HG03469 (cell line): ENCODE results near the gene ZNF358.

Experiments
- ATAC-seq: cut with Tn5 transposase; IDR thresholded peaks from one replicate; pipeline ENCODE4 v1.9.1; 2021; ENCODE audit warnings: mild to moderate bottlenecking, moderate library complexity, moderate number of reproducible peaks; ENCODE audit not compliant: unreplicated experiment

The ZNF358 gene

GRCh38 chr19:7515645-7516151, at the start of gene ZNF358:
Gene ZNF358, plus strand, starts transcription at chr19:7516103. Its CDS starts 3,140 bp downstream, at chr19:7519243.
- no peak for ATAC-seq

GRCh38 chr19:7467009-7467989, 48.6 kb upstream of the ZNF358 start:
- no peak for ATAC-seq

- no peak for ATAC-seq
Measured at GRCh38 chr19:7468840-7469239, 47.1 kb upstream of the ZNF358 start.

GRCh38 chr19:7469669-7470285, 46.1 kb upstream of the ZNF358 start:
- no peak for ATAC-seq

GRCh38 chr19:7470540-7471305, 45.2 kb upstream of the ZNF358 start:
- no peak for ATAC-seq

- no peak for ATAC-seq
Measured at GRCh38 chr19:7471696-7472615, 43.9 kb upstream of the ZNF358 start.

GRCh38 chr19:7475665-7476064, 40.2 kb upstream of the ZNF358 start:
- no peak for ATAC-seq

GRCh38 chr19:7476241-7476640, 39.7 kb upstream of the ZNF358 start:
- ATAC-seq, result no peak

GRCh38 chr19:7476777-7477494, 39.0 kb upstream of the ZNF358 start:
- no peak for ATAC-seq

GRCh38 chr19:7477758-7478157, 38.1 kb upstream of the ZNF358 start:
- ATAC-seq, result no peak

- ATAC-seq, result no peak
Measured at GRCh38 chr19:7478173-7478842, 37.6 kb upstream of the ZNF358 start.

GRCh38 chr19:7478843-7479227, 37.1 kb upstream of the ZNF358 start:
- no peak for ATAC-seq

GRCh38 chr19:7480222-7480969, 35.5 kb upstream of the ZNF358 start:
- no peak for ATAC-seq

GRCh38 chr19:7480970-7481255, 35.0 kb upstream of the ZNF358 start:
- no peak for ATAC-seq

GRCh38 chr19:7482584-7483439, 33.1 kb upstream of the ZNF358 start:
- no peak for ATAC-seq

- ATAC-seq, result no peak
Measured at GRCh38 chr19:7483720-7484201, 32.1 kb upstream of the ZNF358 start.

GRCh38 chr19:7486923-7487322, 29.0 kb upstream of the ZNF358 start:
- no peak for ATAC-seq
